Gastrocnemius medialis (tissue), 4 donors: Measurements from ENCODE around the gene CLPTM1L. TPM values are rescaled to one million over a fixed set of nuclear protein-coding genes. Genes with fewer than 3 reads are reported as not detected.

Experiments used
- ATAC-seq, 2 donors: fragments of 150-250 bp; one replicate each; pipeline ENCODE4 v1.9.1; 2016
- DNase-seq, 2 donors: peaks; one replicate each; pipeline ENCODE4 v3.0.0-alpha.2; 2019
- H3K27ac ChIP-seq, 4 donors: fragments of 200-600 bp; sonication (generic); 1 replicate in 1 of 4; 2 replicates in 3 of 4; pipeline ENCODE4 v1.5.1; 2016 to 2018; ENCODE audit warnings: mild to moderate bottlenecking in 2 of 4, moderate library complexity in 1 of 4
- H3K27me3 ChIP-seq, 3 donors: fragments of 200-600 bp; sonication (generic) in 2 of 3; 1 replicate in 1 of 3; 2 replicates in 2 of 3; pipeline versions ENCODE4 v1.5.1 to v1.6.0; 2016 to 2019; ENCODE audit warnings: mild to moderate bottlenecking in 1 of 3, moderate library complexity in 1 of 3
- H3K36me3 ChIP-seq, 2 donors: fragments of 200-600 bp; sonication (generic) in 1 of 2; one replicate each; pipeline ENCODE4 v1.5.1; 2017 to 2018
- H3K4me1 ChIP-seq, 2 donors: fragments of 200-600 bp; sonication (generic) in 1 of 2; one replicate each; pipeline ENCODE4 v1.5.1; 2016 to 2017; ENCODE audit warnings: mild to moderate bottlenecking in 2 of 2
- H3K4me3 ChIP-seq, 4 donors: fragments of 200-600 bp; sonication (generic) in 3 of 4; 1 replicate in 1 of 4; 2 replicates in 3 of 4; pipeline ENCODE4 v1.5.1; 2016 to 2019; ENCODE audit warnings: mild to moderate bottlenecking in 2 of 4
- H3K9me3 ChIP-seq, 3 donors: fragments of 200-600 bp; sonication (generic) in 2 of 3; 1 replicate in 1 of 3; 2 replicates in 2 of 3; pipeline ENCODE4 v1.5.1; 2016 to 2019
- POLR2A ChIP-seq, 2 donors: fragments of 450-650 bp; IDR thresholded peaks; one replicate each; pipeline ENCODE4 v1.6.1; 2017; ENCODE audit warnings: antibody characterized with exemption in 2 of 2, mild to moderate bottlenecking in 2 of 2, moderate library complexity in 2 of 2
- in situ Hi-C, 4 donors: fragments of 200-750 bp; cut with MboI; loops; one replicate each; pipeline versions ENCODE4 v1.15.0 to v1.8.0; 2017; ENCODE audit warnings: low sequenced_read_pairs in 4 of 4
- intact Hi-C: fragments of 100-400 bp; cut with DNase I; formaldehyde crosslinking; loops from one replicate; pipeline ENCODE4 v1.15.1; 2023; ENCODE audit warnings: low total_unique reads
- total RNA-seq, 4 donors: library from RNA; depleted of rRNA; stranded (reverse); fragments of >200 nt; gene quantifications; one replicate each; pipeline versions ENCODE4 v1.1.0 to v1.2.3, GENCODE V29; 2016
- TF ChIP-seq, protein P1 (sequence below), 5 experiments: fragments of 450-650 bp in 3 of 5; fragments of 200-600 bp in 2 of 5; sonication (generic) in 2 of 5; IDR thresholded peaks in 4 of 5; conservative IDR thresholded peaks in 1 of 5; 1 replicate in 4 of 5; 2 replicates in 1 of 5; pipeline ENCODE4 v1.5.1; 2016 to 2019; ENCODE audit warnings: antibody characterized with exemption in 5 of 5, mild to moderate bottlenecking in 3 of 5, moderate library complexity in 3 of 5

CLPTM1L gene
- 10 to 100 TPM; 29.4 to 41.0 (median 36.8) TPM for total RNA-seq

GRCh38 chr5:1344975-1345838 is at the start of gene CLPTM1L:
CLPTM1L (minus strand) TSS chr5:1345099; CDS start chr5:1344841, 258 bp downstream.
- TF ChIP-seq, protein P1, sequence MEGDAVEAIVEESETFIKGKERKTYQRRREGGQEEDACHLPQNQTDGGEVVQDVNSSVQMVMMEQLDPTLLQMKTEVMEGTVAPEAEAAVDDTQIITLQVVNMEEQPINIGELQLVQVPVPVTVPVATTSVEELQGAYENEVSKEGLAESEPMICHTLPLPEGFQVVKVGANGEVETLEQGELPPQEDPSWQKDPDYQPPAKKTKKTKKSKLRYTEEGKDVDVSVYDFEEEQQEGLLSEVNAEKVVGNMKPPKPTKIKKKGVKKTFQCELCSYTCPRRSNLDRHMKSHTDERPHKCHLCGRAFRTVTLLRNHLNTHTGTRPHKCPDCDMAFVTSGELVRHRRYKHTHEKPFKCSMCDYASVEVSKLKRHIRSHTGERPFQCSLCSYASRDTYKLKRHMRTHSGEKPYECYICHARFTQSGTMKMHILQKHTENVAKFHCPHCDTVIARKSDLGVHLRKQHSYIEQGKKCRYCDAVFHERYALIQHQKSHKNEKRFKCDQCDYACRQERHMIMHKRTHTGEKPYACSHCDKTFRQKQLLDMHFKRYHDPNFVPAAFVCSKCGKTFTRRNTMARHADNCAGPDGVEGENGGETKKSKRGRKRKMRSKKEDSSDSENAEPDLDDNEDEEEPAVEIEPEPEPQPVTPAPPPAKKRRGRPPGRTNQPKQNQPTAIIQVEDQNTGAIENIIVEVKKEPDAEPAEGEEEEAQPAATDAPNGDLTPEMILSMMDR (IDR thresholded peaks at IDR 0.05 in 4 of 5, conservative IDR thresholded peaks at IDR 0.05 in 1 of 5) = peak in 4 of 5 experiments; percentile 6 to 24 (median 19)
- peak; percentile 81 to 85 for TF ChIP-seq POLR2A (IDR thresholded peaks at IDR 0.05)
- Histone ChIP-seq H3K4me1 (peaks cover 16 to 18% of the 10 kb centered on the region in 2 donors), H3K9me3 (no peaks in the 10 kb centered on the region), H3K27ac (peak within 1 kb of the TSS; percentile 82 to 96 (median 86)), H3K4me3 (peak within 1 kb of the TSS; percentile 72 to 99 (median 82)), H3K27me3 (no peaks in the 10 kb centered on the region), H3K36me3 (peaks cover 0 to 32% of the 10 kb centered on the region in 2 donors)
- in situ Hi-C loops (no loop called here), intact Hi-C loops (loop anchor here (1.0 to 10.0 kb wide), 4 partner anchors 21 to 456 kb away; partner anchors contain the start of genes BRD9, NDUFS6 and TRIP13)
- ATAC-seq (peak; percentile 91 to 95), DNase-seq (peak; percentile 74 to 78)

DNA sequence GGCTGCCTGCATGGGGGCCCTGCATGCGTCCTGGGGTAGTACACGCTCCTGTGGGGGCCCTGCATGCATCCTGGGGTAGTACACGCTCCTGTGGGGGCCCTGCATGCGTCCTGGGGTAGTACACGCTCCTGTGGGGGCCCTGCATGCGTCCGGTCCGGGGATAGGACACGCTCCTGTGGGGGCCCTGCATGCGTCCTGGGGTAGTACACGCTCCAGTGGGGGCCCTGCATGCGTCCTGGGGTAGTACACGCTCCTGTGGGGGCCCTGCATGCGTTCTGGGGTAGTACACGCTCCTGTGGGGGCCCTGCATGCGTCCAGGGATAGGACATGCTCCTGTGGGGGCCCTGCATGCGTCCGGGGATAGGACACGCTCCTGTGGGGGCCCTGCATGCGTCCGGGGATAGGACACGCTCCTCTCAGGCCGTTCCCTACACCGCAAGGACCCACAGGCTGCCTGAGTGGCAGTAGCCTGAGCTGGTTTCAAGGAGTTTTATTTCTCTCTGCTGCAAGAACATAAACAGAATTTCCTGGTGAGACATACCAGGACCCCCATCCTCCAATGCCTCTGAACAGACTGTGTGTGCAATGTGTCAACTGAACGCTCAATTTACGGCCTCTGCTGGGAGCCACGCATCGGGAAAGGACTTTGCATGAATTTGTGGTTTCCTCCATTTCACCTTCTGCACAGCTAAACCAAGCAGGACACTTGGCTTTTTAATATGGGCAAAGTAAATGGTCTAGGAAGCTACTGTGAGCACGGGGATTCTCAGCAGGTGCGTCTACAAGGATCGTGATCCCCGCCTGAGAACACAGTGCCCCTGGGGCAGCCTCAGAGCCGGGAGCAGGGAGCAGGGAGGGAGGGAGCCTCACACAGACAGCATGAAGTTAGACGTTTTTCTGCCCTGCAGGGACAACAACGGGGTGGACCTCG is 48.9 kb upstream of the CLPTM1L start:
- Histone ChIP-seq H3K9me3 (no peaks in the 10 kb centered on the region), H3K36me3 (no peaks in the 10 kb centered on the region), H3K4me3 (no peak overlapping the region), H3K27ac (no peak overlapping the region), H3K4me1 (no peaks in the 10 kb centered on the region), H3K27me3 (peaks cover 27 to 32% (median 29%) of the 10 kb centered on the region in 3 donors)
- in situ Hi-C loops (loop anchor here in 1 of 4 donors (25.0 kb wide), 1 partner anchor 243 kb away; no protein-coding TSS in a partner anchor), intact Hi-C loops (no loop called here)
- ATAC-seq = no peak
- no peak for DNase-seq
- no peak for TF ChIP-seq POLR2A (IDR thresholded peaks at IDR 0.05)
- TF ChIP-seq, protein P1 (IDR thresholded peaks at IDR 0.05 in 4 of 5, conservative IDR thresholded peaks at IDR 0.05 in 1 of 5) = no peak

DNA sequence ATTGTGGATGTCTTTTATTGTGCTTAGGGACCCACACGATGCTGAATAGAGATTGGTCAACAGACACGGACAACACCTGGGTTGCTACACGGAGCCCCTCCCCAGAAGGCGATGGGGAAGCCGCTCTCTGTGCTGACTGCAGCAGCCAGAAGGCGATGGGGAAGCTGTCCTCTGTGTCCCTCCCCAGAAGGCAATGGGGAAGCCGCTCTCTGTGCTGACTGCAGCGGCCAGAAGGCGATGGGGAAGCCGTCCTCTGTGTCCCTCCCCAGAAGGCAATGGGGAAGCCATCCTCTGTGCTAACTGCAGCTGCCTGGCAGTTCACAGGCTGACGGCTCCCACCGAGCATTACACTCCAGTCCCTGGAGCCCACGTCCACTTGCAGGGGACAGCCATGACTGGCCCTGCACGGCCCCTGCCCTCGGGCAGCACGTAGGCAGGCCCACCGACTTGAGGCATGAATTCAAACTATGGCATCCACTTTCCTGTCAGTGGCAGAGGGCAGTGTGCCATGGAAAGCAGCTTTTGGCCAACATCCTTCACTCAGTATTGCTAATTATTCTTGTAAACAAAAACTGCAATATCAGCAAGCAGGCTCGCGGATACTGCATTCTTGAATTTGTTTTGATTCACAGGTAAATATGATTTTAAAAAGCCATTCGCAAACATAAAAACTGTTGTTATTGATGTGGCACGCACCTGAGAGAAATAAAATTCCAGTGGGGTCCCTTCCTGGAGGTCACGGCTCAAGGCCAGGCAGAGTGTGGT is 48.1 kb upstream of the CLPTM1L start:
- intact Hi-C loops (no loop called here), in situ Hi-C loops (loop anchor here in 1 of 4 donors (25.0 kb wide), 1 partner anchor 244 kb away; no protein-coding TSS in a partner anchor)
- Histone ChIP-seq H3K27me3 (peaks cover 25 to 34% (median 31%) of the 10 kb centered on the region in 3 donors), H3K4me1 (no peaks in the 10 kb centered on the region), H3K27ac (no peak overlapping the region), H3K9me3 (no peaks in the 10 kb centered on the region), H3K4me3 (no peak overlapping the region), H3K36me3 (no peaks in the 10 kb centered on the region)
- TF ChIP-seq, protein P1 (IDR thresholded peaks at IDR 0.05 in 4 of 5, conservative IDR thresholded peaks at IDR 0.05 in 1 of 5) = no peak
- TF ChIP-seq POLR2A (IDR thresholded peaks at IDR 0.05) = no peak
- DNase-seq = no peak
- ATAC-seq = no peak

- in situ Hi-C loops (loop anchor here in 1 of 4 donors (25.0 kb wide), 1 partner anchor 245 kb away; no protein-coding TSS in a partner anchor), intact Hi-C loops (no loop called here)
- Histone ChIP-seq H3K27me3 (peaks cover 26 to 41% (median 33%) of the 10 kb centered on the region in 3 donors), H3K9me3 (no peaks in the 10 kb centered on the region), H3K4me3 (no peak overlapping the region), H3K4me1 (no peaks in the 10 kb centered on the region), H3K27ac (no peak overlapping the region), H3K36me3 (no peaks in the 10 kb centered on the region)
- ATAC-seq = no peak
- TF ChIP-seq POLR2A (IDR thresholded peaks at IDR 0.05) = no peak
- TF ChIP-seq, protein P1 (IDR thresholded peaks at IDR 0.05 in 4 of 5, conservative IDR thresholded peaks at IDR 0.05 in 1 of 5) = no peak
- DNase-seq = no peak
Measured at GRCh38 chr5:1392261-1392660, 47.4 kb upstream of the CLPTM1L start.
